Measurements from ENCODE around the gene GADL1.

Gene GADL1

DNA sequence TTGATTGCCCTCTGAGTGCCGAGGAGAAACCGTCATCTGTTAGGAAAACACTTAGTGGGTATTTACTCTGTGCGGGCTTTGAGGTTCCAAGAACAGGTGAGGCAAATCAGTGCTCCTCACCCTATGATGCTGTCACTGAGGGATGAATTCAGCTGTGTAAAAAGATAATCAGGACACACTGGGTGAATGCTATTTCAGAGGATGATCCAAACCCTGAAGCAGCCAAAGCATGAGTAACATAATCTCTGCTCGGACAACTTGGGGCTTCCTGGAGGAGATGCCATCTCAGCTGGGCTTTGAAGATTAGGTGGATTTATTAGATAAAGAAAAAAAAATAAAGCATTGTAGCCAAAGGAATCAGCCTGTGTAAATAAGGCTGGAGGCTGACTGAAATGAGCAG is 10.5 kb upstream of the GADL1 start:
- DNase-seq = no peak
- peaks cover 0 to 6% (median 0%) of the 10 kb centered on the region in 4 donors for H3K4me1 ChIP-seq
- H3K9me3 ChIP-seq = no peaks in the 10 kb centered on the region
- H3K4me3 ChIP-seq = no peak overlapping the region
- H3K36me3 ChIP-seq = no peaks in the 10 kb centered on the region
- no peaks in the 10 kb centered on the region for H3K27me3 ChIP-seq
- no peak for TF ChIP-seq CTCF (IDR thresholded peaks at IDR 0.05)
- H3K27ac ChIP-seq = no peak overlapping the region
- intact Hi-C loops (cut with DNase I; ENCODE audit: low total_unique reads) = no loop called here

DNA sequence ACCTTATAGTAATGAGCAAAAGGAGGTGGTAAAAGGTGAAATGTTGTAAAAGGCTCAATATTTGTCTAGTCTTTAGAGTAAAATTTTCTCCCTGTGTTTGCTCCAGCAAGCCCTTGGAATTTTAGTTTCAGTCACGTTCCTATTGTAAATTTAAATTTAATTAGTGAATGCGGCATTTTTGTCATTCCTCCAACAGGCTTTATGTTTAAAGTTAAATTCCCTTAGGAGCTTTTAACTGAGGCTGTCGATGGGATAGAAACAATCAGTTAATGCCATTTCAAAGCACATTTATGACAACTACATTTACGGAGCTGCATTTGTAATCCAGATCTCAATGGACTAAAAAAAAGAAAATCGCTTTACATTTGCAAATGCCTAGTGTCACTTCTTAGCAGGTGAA is 868 bp upstream of the GADL1 start:
- Histone ChIP-seq H3K4me1 (peaks cover 0 to 8% (median 2%) of the 10 kb centered on the region in 4 donors), H3K9me3 (no peaks in the 10 kb centered on the region), H3K27me3 (no peaks in the 10 kb centered on the region), H3K36me3 (no peaks in the 10 kb centered on the region), H3K27ac (no peak overlapping the region), H3K4me3 (no peak overlapping the region)
- intact Hi-C loops (cut with DNase I; ENCODE audit: low total_unique reads) = no loop called here
- DNase-seq = no peak
- no peak for TF ChIP-seq CTCF (IDR thresholded peaks at IDR 0.05)

DNA sequence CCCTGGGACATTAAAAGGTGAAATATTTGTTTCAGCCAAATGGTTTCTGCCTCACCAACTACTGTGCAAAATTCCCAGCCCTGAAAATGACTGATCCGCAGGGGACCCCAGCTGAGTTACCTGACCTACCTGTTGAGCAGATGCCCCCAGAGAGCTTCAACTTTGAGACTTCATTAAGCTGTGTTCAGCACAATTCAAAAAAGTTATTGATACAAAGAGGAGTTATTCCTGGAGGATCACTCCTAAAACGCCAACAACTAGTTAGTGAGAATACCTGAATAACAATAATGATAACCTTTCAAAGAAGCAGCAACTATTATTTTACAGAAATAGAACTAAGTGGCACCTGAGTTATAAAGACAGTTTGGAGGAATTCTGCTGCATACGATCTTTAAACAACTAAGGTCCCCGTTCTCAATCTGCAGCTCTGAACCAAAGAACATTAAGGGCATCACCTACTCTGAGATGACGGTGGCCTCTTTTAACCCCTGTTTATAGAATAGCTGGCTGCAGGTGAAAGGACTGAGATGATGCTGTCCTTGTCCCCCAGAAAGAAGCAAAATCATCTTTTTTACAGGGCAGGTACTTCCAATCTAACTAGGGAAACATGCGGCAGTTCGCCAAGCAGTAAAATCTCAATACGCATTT is 659 bp downstream of the GADL1 start:
- H3K9me3 ChIP-seq = no peaks in the 10 kb centered on the region
- H3K36me3 ChIP-seq = no peaks in the 10 kb centered on the region
- intact Hi-C loops (cut with DNase I; ENCODE audit: low total_unique reads) = no loop called here
- H3K4me3 ChIP-seq = peak overlapping the region; percentile 57 to 71
- no peak for TF ChIP-seq CTCF (IDR thresholded peaks at IDR 0.05)
- DNase-seq = no peak
- no peak overlapping the region for H3K27ac ChIP-seq
- H3K4me1 ChIP-seq = peaks cover 0 to 8% (median 2%) of the 10 kb centered on the region in 4 donors
- no peaks in the 10 kb centered on the region for H3K27me3 ChIP-seq

DNA sequence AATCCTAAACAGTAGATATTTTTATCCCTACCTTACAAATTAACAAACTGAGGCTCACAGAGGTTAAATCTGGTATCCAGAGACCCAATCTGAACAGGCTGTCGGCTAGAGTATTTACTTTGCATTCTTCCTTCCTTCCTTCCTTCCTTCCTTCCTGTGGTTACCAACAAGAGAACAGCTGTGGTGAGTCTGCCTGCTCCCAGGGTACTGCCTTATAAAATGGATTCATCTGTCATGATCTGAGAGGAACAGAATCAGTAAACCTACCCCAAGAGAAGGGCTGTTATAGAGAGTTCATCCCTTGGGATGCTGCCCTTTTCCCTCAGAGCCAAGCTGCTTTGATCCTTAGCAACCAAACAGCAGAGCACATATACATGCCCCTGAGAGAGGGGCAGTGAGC is 3.6 kb downstream of the GADL1 start:
- Histone ChIP-seq H3K36me3 (no peaks in the 10 kb centered on the region), H3K27ac (no peak overlapping the region), H3K27me3 (no peaks in the 10 kb centered on the region), H3K9me3 (no peaks in the 10 kb centered on the region), H3K4me3 (no peak overlapping the region), H3K4me1 (peaks cover 0 to 8% (median 2%) of the 10 kb centered on the region in 4 donors)
- DNase-seq = no peak
- intact Hi-C loops (cut with DNase I; ENCODE audit: low total_unique reads) = no loop called here
- TF ChIP-seq CTCF (IDR thresholded peaks at IDR 0.05) = no peak

GRCh38 chr3:30886888-30887287 is 7.6 kb downstream of the GADL1 start:
- no peaks in the 10 kb centered on the region for H3K4me1 ChIP-seq
- H3K27ac ChIP-seq = no peak overlapping the region
- H3K4me3 ChIP-seq = no peak overlapping the region
- DNase-seq = no peak
- H3K9me3 ChIP-seq = no peaks in the 10 kb centered on the region
- intact Hi-C loops (cut with DNase I; ENCODE audit: low total_unique reads) = no loop called here
- H3K36me3 ChIP-seq = no peaks in the 10 kb centered on the region
- TF ChIP-seq CTCF (IDR thresholded peaks at IDR 0.05) = no peak
- no peaks in the 10 kb centered on the region for H3K27me3 ChIP-seq

- DNase-seq = no peak
- intact Hi-C loops (cut with DNase I; ENCODE audit: low total_unique reads) = no loop called here
- Histone ChIP-seq H3K27me3 (no peaks in the 10 kb centered on the region), H3K4me3 (no peak overlapping the region), H3K9me3 (no peaks in the 10 kb centered on the region), H3K4me1 (no peaks in the 10 kb centered on the region), H3K36me3 (no peaks in the 10 kb centered on the region), H3K27ac (no peak overlapping the region)
- TF ChIP-seq CTCF (IDR thresholded peaks at IDR 0.05) = no peak
Measured at GRCh38 chr3:30878862-30879261, 15.6 kb downstream of the GADL1 start.

All from tibial artery (tissue), 4 donors.